CD4-positive, CD25-positive, alpha-beta regulatory T cell (primary cell): ENCODE data around the gene PYHIN1. TPM values are rescaled to one million over a fixed set of nuclear protein-coding genes. Genes with fewer than 3 reads are reported as not detected.

Source experiments
- ATAC-seq, 2 donors: fragments of 150-1000 bp; cut with Tn5 transposase; one replicate each; pipeline ENCODE4 v1.10.0; 2021; ENCODE audit warnings: low read depth in 2 of 2, moderate number of reproducible peaks in 2 of 2, moderate library complexity in 1 of 2
- DNase-seq, 3 donors: peaks; one replicate each; pipeline versions ENCODE4 v3.0.0 to v3.0.0-alpha.2; 2012 to 2022; ENCODE audit warnings: mixed read lengths in 1 of 3
- H3K27ac ChIP-seq: one replicate; pipeline ENCODE4 v1.7.0; 2013; ENCODE audit warnings: mild to moderate bottlenecking, low read length; ENCODE audit not compliant: insufficient read depth, poor library complexity, severe bottlenecking
- H3K27me3 ChIP-seq: one replicate; pipeline ENCODE4 v1.7.0; 2013; ENCODE audit warnings: low read length; ENCODE audit not compliant: control insufficient read depth, insufficient read depth
- H3K36me3 ChIP-seq: one replicate; pipeline ENCODE4 v1.7.0; 2013; ENCODE audit warnings: mild to moderate bottlenecking, low read length, moderate library complexity; ENCODE audit not compliant: control insufficient read depth, insufficient read depth
- H3K4me1 ChIP-seq: 2 replicates; pipeline ENCODE4 v1.7.0; 2013; ENCODE audit warnings: mild to moderate bottlenecking, low read length; ENCODE audit not compliant: insufficient read depth, control insufficient read depth, poor library complexity, severe bottlenecking
- H3K4me3 ChIP-seq: one replicate; pipeline ENCODE4 v1.7.0; 2013; ENCODE audit warnings: low read depth, mild to moderate bottlenecking, low read length, moderate library complexity
- H3K9me3 ChIP-seq, 2 experiments: 1 replicate in 1 of 2; 2 replicates in 1 of 2; pipeline ENCODE4 v1.7.0; 2013; ENCODE audit warnings: low read length in 2 of 2, mild to moderate bottlenecking in 1 of 2, moderate library complexity in 1 of 2; ENCODE audit not compliant: control insufficient read depth in 2 of 2
- H3K27ac Mint-ChIP-seq, 3 donors: one replicate each; pipeline ENCODE4 v1.8.0; 2020 to 2022; ENCODE audit warnings: mild to moderate bottlenecking in 3 of 3, mixed read lengths in 3 of 3, moderate library complexity in 2 of 3
- H3K27me3 Mint-ChIP-seq: one replicate; pipeline ENCODE4 v1.8.0; 2022; ENCODE audit warnings: mild to moderate bottlenecking, mixed read lengths
- H3K36me3 Mint-ChIP-seq: one replicate; pipeline ENCODE4 v1.8.0; 2020; ENCODE audit warnings: mixed read lengths
- H3K4me1 Mint-ChIP-seq, 4 donors: one replicate each; pipeline ENCODE4 v1.8.0; 2020 to 2022; ENCODE audit warnings: mixed read lengths in 4 of 4, mild to moderate bottlenecking in 1 of 4
- H3K4me3 Mint-ChIP-seq, 4 donors: one replicate each; pipeline ENCODE4 v1.8.0; 2020 to 2022; ENCODE audit warnings: mild to moderate bottlenecking in 4 of 4, mixed read lengths in 4 of 4, moderate library complexity in 3 of 4
- H3K9me3 Mint-ChIP-seq, 7 donors: one replicate each; pipeline ENCODE4 v1.8.0; 2020 to 2022; ENCODE audit warnings: mixed read lengths in 7 of 7, mild to moderate bottlenecking in 3 of 7, moderate library complexity in 2 of 7
- polyA plus RNA-seq, 4 donors: library from polyadenylated mRNA; unstranded; fragments of 300-500 nt; fragmentation: Illumina TruSeq; gene quantifications; one replicate each; pipeline ENCODE4 v1.2.3, GENCODE V29; 2021
- total RNA-seq: library from RNA; stranded (reverse); gene quantifications from one replicate; pipeline ENCODE4 v1.2.3, GENCODE V29; 2022

PYHIN1 gene
- total and polyA plus RNA-seq, 5 donors from 2014 or later, result 97.3 to 112 (median 98.6) TPM

DNA sequence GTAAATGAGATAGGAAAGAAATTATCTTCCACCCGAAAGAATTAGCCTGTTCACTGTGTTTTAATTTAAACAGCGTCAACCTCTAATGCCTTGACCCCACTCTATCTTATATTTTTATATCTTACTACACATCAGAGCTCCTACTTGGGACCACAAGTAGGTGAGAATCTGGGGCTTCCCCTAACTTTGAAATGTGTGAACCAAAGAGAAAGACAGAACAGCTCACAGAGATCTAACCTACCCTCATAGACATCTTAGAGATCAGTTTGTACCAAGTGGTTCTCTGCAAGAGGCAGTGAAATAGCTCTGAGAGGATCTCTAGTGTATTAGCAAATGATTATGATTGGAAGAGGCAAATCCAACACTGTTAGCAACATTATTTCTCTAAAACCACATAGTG lies 47.4 kb downstream of the PYHIN1 start:
- Histone ChIP-seq H3K27me3 (no peaks in the 10 kb centered on the region), H3K27ac (no peak overlapping the region), H3K4me1 (no peaks in the 10 kb centered on the region), H3K36me3 (peaks cover 77% of the 10 kb centered on the region), H3K4me3 (no peak overlapping the region), H3K9me3 (peaks cover 22 to 24% of the 10 kb centered on the region in 2 experiments)
- no peak for ATAC-seq
- peaks cover 80% of the 10 kb centered on the region for H3K36me3 Mint-ChIP-seq
- H3K4me1 Mint-ChIP-seq, result peaks cover 5 to 39% (median 22%) of the 10 kb centered on the region in 4 donors
- no peak overlapping the region for H3K27ac Mint-ChIP-seq
- peaks cover 2 to 39% (median 12%) of the 10 kb centered on the region in 7 donors for H3K9me3 Mint-ChIP-seq
- H3K27me3 Mint-ChIP-seq, result no peaks in the 10 kb centered on the region
- DNase-seq, result no peak
- no peak overlapping the region for H3K4me3 Mint-ChIP-seq

DNA sequence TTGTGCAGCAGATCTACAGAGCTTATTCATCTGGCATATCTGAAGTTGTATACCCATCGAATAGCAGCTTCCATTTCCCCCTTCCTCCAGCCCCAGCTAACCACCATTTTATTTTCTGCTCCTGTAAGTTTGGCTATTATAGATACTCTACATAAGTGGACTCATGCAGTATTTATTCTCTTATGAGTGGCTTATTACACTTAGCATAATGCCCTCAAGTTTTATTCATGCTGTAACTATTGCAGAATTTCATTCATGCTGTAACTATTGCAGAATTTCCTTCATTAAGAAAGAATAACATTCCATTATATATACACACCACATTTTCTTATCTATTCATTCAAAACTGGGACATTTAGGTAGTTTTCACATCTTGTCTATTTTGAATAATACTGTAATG lies 47.9 kb downstream of the PYHIN1 start:
- Histone ChIP-seq H3K27me3 (no peaks in the 10 kb centered on the region), H3K9me3 (peaks cover 25% of the 10 kb centered on the region in 2 experiments), H3K36me3 (peaks cover 78% of the 10 kb centered on the region), H3K4me1 (no peaks in the 10 kb centered on the region), H3K27ac (no peak overlapping the region), H3K4me3 (no peak overlapping the region)
- ATAC-seq (no peak), DNase-seq (no peak)
- H3K4me3 Mint-ChIP-seq, result no peak overlapping the region
- H3K4me1 Mint-ChIP-seq, result peaks cover 7 to 40% (median 24%) of the 10 kb centered on the region in 4 donors
- no peak overlapping the region for H3K27ac Mint-ChIP-seq
- peaks cover 2 to 42% (median 12%) of the 10 kb centered on the region in 7 donors for H3K9me3 Mint-ChIP-seq
- H3K36me3 Mint-ChIP-seq, result peaks cover 80% of the 10 kb centered on the region
- H3K27me3 Mint-ChIP-seq, result no peaks in the 10 kb centered on the region

DNA sequence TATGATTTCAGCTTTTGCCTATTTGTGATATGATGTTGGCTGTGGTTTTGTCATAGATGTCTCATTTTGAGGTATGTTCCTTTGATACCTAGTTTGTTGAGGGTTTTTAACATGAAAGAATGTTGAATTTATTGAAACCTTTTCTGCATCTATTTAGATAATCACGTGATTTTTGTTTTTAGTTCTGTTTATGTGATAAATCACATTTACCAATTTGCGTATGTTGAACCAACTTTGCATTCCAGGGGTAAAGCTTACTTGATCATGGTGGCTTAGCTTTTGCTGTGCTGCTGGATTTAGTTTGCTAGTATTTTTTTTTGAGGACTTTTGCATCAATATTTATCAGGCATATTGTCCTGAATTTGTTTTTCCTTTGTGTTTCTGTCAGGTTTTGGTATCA lies 51.9 kb downstream of the PYHIN1 start:
- Histone ChIP-seq H3K4me3 (no peak overlapping the region), H3K27ac (no peak overlapping the region), H3K27me3 (no peaks in the 10 kb centered on the region), H3K36me3 (peaks cover 74% of the 10 kb centered on the region), H3K9me3 (peaks cover 29 to 35% of the 10 kb centered on the region in 2 experiments), H3K4me1 (no peaks in the 10 kb centered on the region)
- Mint-ChIP-seq H3K27ac (peak overlapping the region in 1 of 3 donors; percentile 67), H3K27me3 (no peaks in the 10 kb centered on the region), H3K9me3 (peaks cover 2 to 54% (median 15%) of the 10 kb centered on the region in 7 donors), H3K4me1 (peaks cover 9 to 49% (median 29%) of the 10 kb centered on the region in 4 donors), H3K4me3 (no peak overlapping the region), H3K36me3 (peaks cover 74% of the 10 kb centered on the region)
- ATAC-seq (no peak), DNase-seq (no peak)

DNA sequence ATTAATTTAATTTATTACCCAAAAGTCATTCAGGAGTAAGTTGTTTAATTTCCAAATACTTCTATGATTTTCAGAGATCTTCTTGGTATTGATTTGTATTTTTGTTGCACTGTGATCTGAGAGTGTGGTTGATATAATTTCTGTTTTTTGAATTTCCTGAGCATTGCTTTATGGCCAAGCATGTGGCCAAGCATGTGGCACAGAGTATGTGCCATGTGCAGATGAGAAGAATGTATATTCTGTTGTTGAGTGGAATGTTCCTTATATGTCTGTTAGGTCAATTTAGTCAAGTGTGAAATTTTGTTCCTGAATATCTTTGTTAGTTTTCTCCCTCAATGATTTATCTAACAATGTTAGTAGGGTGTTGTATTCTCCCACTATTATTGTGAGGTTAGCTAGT lies 53.0 kb downstream of the PYHIN1 start:
- Histone ChIP-seq H3K9me3 (peaks cover 29 to 32% of the 10 kb centered on the region in 2 experiments), H3K4me1 (no peaks in the 10 kb centered on the region), H3K27ac (no peak overlapping the region), H3K4me3 (no peak overlapping the region), H3K27me3 (no peaks in the 10 kb centered on the region), H3K36me3 (peaks cover 73% of the 10 kb centered on the region)
- H3K4me3 Mint-ChIP-seq, result no peak overlapping the region
- no peak overlapping the region for H3K27ac Mint-ChIP-seq
- ATAC-seq (no peak), DNase-seq (no peak)
- H3K27me3 Mint-ChIP-seq, result no peaks in the 10 kb centered on the region
- peaks cover 75% of the 10 kb centered on the region for H3K36me3 Mint-ChIP-seq
- H3K4me1 Mint-ChIP-seq, result peaks cover 20 to 57% (median 32%) of the 10 kb centered on the region in 4 donors
- peaks cover 0 to 47% (median 15%) of the 10 kb centered on the region in 7 donors for H3K9me3 Mint-ChIP-seq

DNA sequence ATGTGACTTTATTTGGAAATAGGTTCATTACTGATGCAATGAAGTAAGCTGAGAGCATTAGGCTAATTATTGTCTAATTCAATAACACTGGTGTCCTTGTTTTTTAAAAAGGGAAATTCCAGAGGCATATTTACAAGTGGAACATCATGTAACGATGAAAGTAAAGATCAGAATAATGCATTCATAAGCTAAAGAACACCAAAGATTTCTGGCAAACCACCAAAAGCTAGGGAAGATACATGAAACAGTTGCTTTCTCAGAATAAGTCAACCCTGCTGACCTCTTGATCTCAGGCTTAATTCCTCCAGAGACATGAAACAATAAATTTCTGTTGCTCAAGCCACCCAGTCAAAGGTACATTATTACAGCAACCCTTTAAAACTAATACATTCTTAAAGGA lies 58.1 kb downstream of the PYHIN1 start:
- peaks cover 6 to 7% of the 10 kb centered on the region in 2 experiments for H3K9me3 ChIP-seq
- ATAC-seq (no peak), DNase-seq (no peak)
- H3K4me1 ChIP-seq, result no peaks in the 10 kb centered on the region
- no peaks in the 10 kb centered on the region for H3K27me3 ChIP-seq
- H3K4me3 ChIP-seq, result no peak overlapping the region
- no peaks in the 10 kb centered on the region for H3K27me3 Mint-ChIP-seq
- H3K9me3 Mint-ChIP-seq, result peaks cover 1 to 29% (median 9%) of the 10 kb centered on the region in 7 donors
- peaks cover 17 to 29% (median 23%) of the 10 kb centered on the region in 4 donors for H3K4me1 Mint-ChIP-seq
- H3K27ac Mint-ChIP-seq, result peak overlapping the region in 1 of 3 donors; percentile 81
- no peak overlapping the region for H3K27ac ChIP-seq
- peaks cover 72% of the 10 kb centered on the region for H3K36me3 ChIP-seq
- H3K36me3 Mint-ChIP-seq, result peaks cover 74% of the 10 kb centered on the region
- H3K4me3 Mint-ChIP-seq, result no peak overlapping the region

DNA sequence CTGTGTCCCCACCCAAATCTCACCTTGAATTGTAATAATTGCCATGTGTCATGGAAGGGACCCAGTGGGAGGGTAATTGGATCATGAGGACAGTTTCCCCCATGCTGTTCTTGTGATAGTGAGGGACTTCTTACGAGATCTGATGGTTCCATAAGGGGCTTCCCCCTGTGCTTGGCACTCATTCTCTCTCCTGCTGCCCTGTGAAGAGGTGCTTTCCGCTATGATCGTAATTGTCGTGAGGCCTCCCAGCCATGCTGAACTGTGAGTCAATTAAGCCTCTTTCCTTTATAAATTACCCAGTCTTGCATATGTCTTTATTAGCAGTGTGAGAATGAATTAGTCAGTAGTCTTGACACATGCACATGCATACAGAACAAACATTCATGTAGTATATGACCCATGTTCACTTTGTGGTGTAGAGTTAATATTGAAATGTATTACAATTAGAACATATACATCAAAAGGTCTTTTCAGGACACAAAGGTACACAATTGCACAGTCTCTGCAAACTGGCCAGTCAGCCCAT lies 61.5 kb downstream of the PYHIN1 start:
- peaks cover 0 to 21% (median 7%) of the 10 kb centered on the region in 7 donors for H3K9me3 Mint-ChIP-seq
- H3K9me3 ChIP-seq, result peaks cover 0 to 4% of the 10 kb centered on the region in 2 experiments
- no peaks in the 10 kb centered on the region for H3K27me3 ChIP-seq
- peaks cover 62% of the 10 kb centered on the region for H3K36me3 Mint-ChIP-seq
- no peaks in the 10 kb centered on the region for H3K27me3 Mint-ChIP-seq
- H3K4me1 Mint-ChIP-seq, result peaks cover 35 to 46% (median 41%) of the 10 kb centered on the region in 4 donors
- H3K27ac ChIP-seq, result no peak overlapping the region
- ATAC-seq, result no peak
- H3K4me3 Mint-ChIP-seq, result no peak overlapping the region
- DNase-seq, result no peak
- peaks cover 46% of the 10 kb centered on the region for H3K36me3 ChIP-seq
- no peak overlapping the region for H3K4me3 ChIP-seq
- peaks cover 20% of the 10 kb centered on the region for H3K4me1 ChIP-seq
- H3K27ac Mint-ChIP-seq, result peak overlapping the region in 1 of 3 donors; percentile 70

DNA sequence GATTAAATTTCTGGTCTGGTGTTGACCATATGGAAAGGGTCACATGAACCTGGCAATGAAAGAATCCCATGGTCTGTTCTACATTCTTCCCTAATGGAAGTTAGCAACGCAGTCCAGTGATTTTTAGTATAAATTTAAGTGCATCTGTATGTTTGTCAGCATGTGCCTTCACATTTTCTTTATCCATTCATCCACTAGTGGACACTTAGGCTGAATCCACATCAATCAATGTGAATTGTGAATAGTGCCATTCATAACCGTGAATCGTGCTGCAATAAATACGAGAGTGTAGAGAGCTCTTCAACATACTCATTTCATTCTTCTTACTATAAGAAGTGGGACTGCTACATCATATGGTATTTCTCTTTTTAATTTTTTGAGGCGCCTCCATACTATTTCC lies 65.6 kb downstream of the PYHIN1 start:
- DNase-seq (no peak), ATAC-seq (no peak)
- Mint-ChIP-seq H3K4me3 (peak overlapping the region in 1 of 4 donors; percentile 34), H3K27ac (peak overlapping the region; percentile 51 to 97 (median 79)), H3K36me3 (peaks cover 33% of the 10 kb centered on the region), H3K9me3 (peaks cover 0 to 17% (median 2%) of the 10 kb centered on the region in 7 donors), H3K4me1 (peaks cover 24 to 43% (median 42%) of the 10 kb centered on the region in 4 donors), H3K27me3 (no peaks in the 10 kb centered on the region)
- H3K36me3 ChIP-seq, result peaks cover 19% of the 10 kb centered on the region
- peak overlapping the region; percentile 29 for H3K4me3 ChIP-seq
- peaks cover 28% of the 10 kb centered on the region for H3K4me1 ChIP-seq
- no peaks in the 10 kb centered on the region for H3K27me3 ChIP-seq
- peaks cover 0 to 4% of the 10 kb centered on the region in 2 experiments for H3K9me3 ChIP-seq
- peak overlapping the region; percentile 1 for H3K27ac ChIP-seq
